Neural cell (in vitro differentiated cells): ENCODE results near the gene DGKZ. TPM values are rescaled to one million over a fixed set of nuclear protein-coding genes. Genes with fewer than 3 reads are reported as not detected.

Experiments used
- H2AFZ ChIP-seq: fragments of 200-600, 300-800 bp; sonication (generic), shearing (Covaris generic); 2 replicates; pipeline ENCODE4 v1.6.0; 2014; ENCODE audit warnings: low read depth, mild to moderate bottlenecking, antibody characterized with exemption, low read length, moderate library complexity
- H3F3A ChIP-seq: fragments of 200-600 bp; shearing (Covaris generic); 2 replicates; pipeline ENCODE4 v1.6.1; 2016; ENCODE audit warnings: mild to moderate bottlenecking, moderate library complexity, mixed read lengths, antibody characterized with exemption, low read length; ENCODE audit not compliant: insufficient read depth, poor library complexity, severe bottlenecking
- H3K27ac ChIP-seq: fragments of 200-600, 300-800 bp; sonication (generic), shearing (Covaris generic); 2 replicates; pipeline ENCODE4 v1.5.1; 2014; ENCODE audit warnings: mild to moderate bottlenecking, low read length, moderate library complexity
- H3K27me3 ChIP-seq: fragments of 300-800, 200-600 bp; sonication (generic), shearing (Covaris generic); 2 replicates; pipeline ENCODE4 v1.6.0; 2014; ENCODE audit warnings: mild to moderate bottlenecking, low read depth, low read length, moderate library complexity; ENCODE audit not compliant: insufficient read depth
- H3K36me3 ChIP-seq: fragments of 300-800, 200-600 bp; sonication (generic), shearing (Covaris generic); 2 replicates; pipeline ENCODE4 v1.5.1; 2014; ENCODE audit warnings: mild to moderate bottlenecking, antibody characterized with exemption, low read length, moderate library complexity; ENCODE audit not compliant: insufficient read depth
- H3K4me2 ChIP-seq: fragments of 300-800, 200-600 bp; sonication (generic), shearing (Covaris generic); 2 replicates; pipeline ENCODE4 v1.6.0; 2014; ENCODE audit warnings: mild to moderate bottlenecking, low read length
- H3K4me3 ChIP-seq: fragments of 300-800, 200-600 bp; sonication (generic), shearing (Covaris generic); 2 replicates; pipeline ENCODE4 v1.5.1; 2014; ENCODE audit warnings: mild to moderate bottlenecking, low read length, moderate library complexity
- H3K79me2 ChIP-seq: fragments of 200-600 bp; shearing (Covaris generic); replicated peaks from 2 replicates; pipeline ENCODE4 v1.6.0; 2014; ENCODE audit warnings: mild to moderate bottlenecking, low read length, moderate library complexity; ENCODE audit not compliant: insufficient read depth
- H3K9ac ChIP-seq: fragments of 300-800, 200-600 bp; sonication (generic), shearing (Covaris generic); 2 replicates; pipeline ENCODE4 v1.6.1; 2016; ENCODE audit warnings: mild to moderate bottlenecking, low read length, mixed read lengths
- H3K9me2 ChIP-seq: fragments of 200-600 bp; shearing (Covaris generic); 2 replicates; pipeline ENCODE4 v1.6.1; 2016; ENCODE audit warnings: mild to moderate bottlenecking, low read length, mixed read lengths; ENCODE audit not compliant: insufficient read depth
- H3K9me3 ChIP-seq: fragments of 200-600, 300-800 bp; sonication (generic), shearing (Covaris generic); 2 replicates; pipeline ENCODE4 v1.6.1; 2016; ENCODE audit warnings: mild to moderate bottlenecking, mixed run types, low read length, moderate library complexity, mixed read lengths
- H4K20me1 ChIP-seq: fragments of 200-600 bp; shearing (Covaris generic); 2 replicates; pipeline ENCODE4 v1.6.1; 2016; ENCODE audit warnings: mild to moderate bottlenecking, mixed run types; ENCODE audit not compliant: insufficient read depth
- CTCF ChIP-seq: fragments of 450-650 bp; IDR thresholded peaks from 2 replicates; pipeline ENCODE4 v1.5.1; 2014; ENCODE audit warnings: antibody characterized with exemption, mild to moderate bottlenecking, moderate library complexity; ENCODE audit not compliant: poor library complexity, severe bottlenecking
- EP300 ChIP-seq: fragments of 450-650 bp; conservative IDR thresholded peaks from 2 replicates; pipeline ENCODE4 v1.6.1; 2014; ENCODE audit warnings: antibody characterized with exemption, mild to moderate bottlenecking, moderate library complexity; ENCODE audit not compliant: poor library complexity, severe bottlenecking
- EZH2 ChIP-seq: fragments of 200-600, 300-800 bp; shearing (Covaris generic), sonication (generic); IDR thresholded peaks from 2 replicates; pipeline ENCODE4 v1.6.1; 2014; ENCODE audit warnings: antibody characterized with exemption, low read length, borderline replicate concordance, mild to moderate bottlenecking; ENCODE audit not compliant: insufficient read depth, poor library complexity, severe bottlenecking
- MXI1 ChIP-seq: fragments of 450-650 bp; conservative IDR thresholded peaks from 2 replicates; pipeline ENCODE4 v1.6.1; 2014; ENCODE audit warnings: antibody characterized with exemption, mild to moderate bottlenecking; ENCODE audit not compliant: poor library complexity, severe bottlenecking
- POLR2AphosphoS5 ChIP-seq: IDR thresholded peaks from 2 replicates; pipeline ENCODE4 v1.6.1; 2012
- RAD21 ChIP-seq: fragments of 450-650 bp; conservative IDR thresholded peaks from 2 replicates; pipeline ENCODE4 v1.6.1; 2014; ENCODE audit warnings: antibody characterized with exemption, mild to moderate bottlenecking, moderate library complexity
- REST ChIP-seq: IDR thresholded peaks from 2 replicates; pipeline ENCODE4 v1.6.1; 2012; ENCODE audit warnings: borderline replicate concordance
- SMC3 ChIP-seq: fragments of 450-650 bp; conservative IDR thresholded peaks from 2 replicates; pipeline ENCODE4 v1.6.1; 2014; ENCODE audit warnings: antibody characterized with exemption, mild to moderate bottlenecking, moderate library complexity; ENCODE audit not compliant: poor library complexity
- TAF1 ChIP-seq: IDR thresholded peaks from 2 replicates; pipeline ENCODE4 v1.6.1; 2012; ENCODE audit warnings: low read depth
- polyA plus RNA-seq: library from polyadenylated mRNA; depleted of rRNA; stranded (reverse); fragments of >200 nt; gene quantifications from 2 replicates; pipeline ENCODE4 v1.2.3, GENCODE V29; 2014

The DGKZ gene
- polyA plus RNA-seq, 1 donor from 2014 or later = 55.7 TPM

GRCh38 chr11:46305295-46305694, 42.0 kb upstream of the DGKZ start:
- TF ChIP-seq TAF1 (no peak), REST (no peak), EZH2 (no peak), RAD21 (no peak), CTCF (no peak), SMC3 (no peak), EP300 (no peak), MXI1 (no peak), POLR2AphosphoS5 (no peak)
- H4K20me1 ChIP-seq = no peaks in the 10 kb centered on the region

GRCh38 chr11:46306296-46306853, 40.9 kb upstream of the DGKZ start:
- Histone ChIP-seq H4K20me1 (no peaks in the 10 kb centered on the region), H3K4me3 (no peak overlapping the region), H2AFZ (no peak overlapping the region), H3K27me3 (no peaks in the 10 kb centered on the region), H3K79me2 (no peaks in the 10 kb centered on the region), H3K27ac (no peak overlapping the region), H3K9me3 (no peaks in the 10 kb centered on the region), H3K9me2 (no peaks in the 10 kb centered on the region), H3K9ac (no peak overlapping the region), H3K36me3 (no peaks in the 10 kb centered on the region), H3K4me2 (no peak overlapping the region), H3F3A (no peaks in the 10 kb centered on the region)
- no peak for TF ChIP-seq MXI1
- no peak for TF ChIP-seq CTCF
- no peak for TF ChIP-seq REST

More at GRCh38 chr11:46305295-46305694, 42.0 kb upstream of the DGKZ start:
- H3K79me2 ChIP-seq = no peaks in the 10 kb centered on the region
- no peaks in the 10 kb centered on the region for H3K9me3 ChIP-seq
- no peaks in the 10 kb centered on the region for H3K27me3 ChIP-seq
- no peaks in the 10 kb centered on the region for H3K36me3 ChIP-seq
- H3K4me3 ChIP-seq = no peak overlapping the region
- H3K9ac ChIP-seq = no peak overlapping the region
- H3K4me2 ChIP-seq = no peak overlapping the region
- no peaks in the 10 kb centered on the region for H3K9me2 ChIP-seq
- H3F3A ChIP-seq = no peaks in the 10 kb centered on the region
- no peak overlapping the region for H3K27ac ChIP-seq
- H2AFZ ChIP-seq = no peak overlapping the region
